NCI-H2107 (cell line): ENCODE data around the gene CSNK1G1.
"Not testable (repeated sequence)": the region's sequence is repeated elsewhere in the genome, so short reads cannot be mapped to it uniquely, and the experiment has no call there.

Source experiments
- DNase-seq: peaks from one replicate; lab custom pipeline; 2025; lab: John Stamatoyannopoulos, UW

The CSNK1G1 gene

GRCh38 chr15:64237677-64238076, 118.3 kb downstream of the CSNK1G1 start:
- no peak for DNase-seq

GRCh38 chr15:64236156-64236894, 119.6 kb downstream of the CSNK1G1 start:
- no peak for DNase-seq

GRCh38 chr15:64235552-64235951, 120.4 kb downstream of the CSNK1G1 start:
- no peak for DNase-seq

- DNase-seq = no peak
These were observed 122.7 kb downstream of the CSNK1G1 start for GRCh38 chr15:64233299-64233698.

GRCh38 chr15:64232400-64232799, 123.6 kb downstream of the CSNK1G1 start:
- DNase-seq = no peak

GRCh38 chr15:64229129-64229724, 126.7 kb downstream of the CSNK1G1 start:
- no peak for DNase-seq

- DNase-seq = no peak
These were observed 130.2 kb downstream of the CSNK1G1 start for GRCh38 chr15:64225804-64226203.

- DNase-seq = no peak
These were observed 131.5 kb downstream of the CSNK1G1 start for GRCh38 chr15:64224511-64224910.

- DNase-seq = no peak
These were observed 132.1 kb downstream of the CSNK1G1 start for GRCh38 chr15:64223882-64224281.

- no peak for DNase-seq
These were observed 133.2 kb downstream of the CSNK1G1 start for GRCh38 chr15:64222573-64223366.

- not testable (repeated sequence) for DNase-seq
These were observed 134.1 kb downstream of the CSNK1G1 start for GRCh38 chr15:64221911-64222310.

- DNase-seq = not testable (repeated sequence)
These were observed 138.6 kb downstream of the CSNK1G1 start for GRCh38 chr15:64217429-64217750.

GRCh38 chr15:64216730-64217428, 139.1 kb downstream of the CSNK1G1 start:
- DNase-seq = no peak

GRCh38 chr15:64216196-64216595, 139.8 kb downstream of the CSNK1G1 start:
- DNase-seq = no peak

GRCh38 chr15:64213646-64214045, 142.3 kb downstream of the CSNK1G1 start:
- no peak for DNase-seq

- DNase-seq = no peak
These were observed 144.3 kb downstream of the CSNK1G1 start for GRCh38 chr15:64211696-64212095.

GRCh38 chr15:64210371-64210770, 145.6 kb downstream of the CSNK1G1 start:
- DNase-seq = no peak

- peak; percentile 5 for DNase-seq
These were observed 146.2 kb downstream of the CSNK1G1 start for GRCh38 chr15:64209680-64210334.

GRCh38 chr15:64205202-64205601, 150.8 kb downstream of the CSNK1G1 start:
- no peak for DNase-seq

GRCh38 chr15:64197425-64197824, 158.5 kb downstream of the CSNK1G1 start:
- no peak for DNase-seq

- no peak for DNase-seq
These were observed 162.0 kb downstream of the CSNK1G1 start for GRCh38 chr15:64193971-64194370.
